HG03066 (cell line): ENCODE data around the gene SEL1L3.

ENCODE experiments used
- ATAC-seq: cut with Tn5 transposase; IDR thresholded peaks from one replicate; pipeline ENCODE4 v1.9.1; 2021; ENCODE audit warnings: low read depth; ENCODE audit not compliant: unreplicated experiment

Gene SEL1L3

DNA sequence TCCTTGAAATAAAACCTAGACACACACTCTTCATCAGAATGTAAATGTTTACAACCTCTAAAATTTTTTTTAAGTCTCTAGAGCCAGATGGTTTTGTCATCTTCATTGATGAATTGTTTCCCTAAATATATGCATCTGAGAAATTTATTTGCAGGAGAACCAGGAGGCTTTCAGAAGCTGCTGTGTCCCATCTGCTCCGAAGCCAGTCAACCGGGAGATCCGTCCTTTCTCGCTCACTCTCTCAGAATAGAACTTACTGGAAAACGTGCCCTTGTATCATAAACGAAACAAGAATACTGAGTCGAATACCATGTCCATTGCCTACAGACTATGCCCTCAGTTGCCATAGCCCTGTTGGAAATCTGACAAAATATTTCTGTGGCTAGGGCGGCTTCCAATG lies 103.7 kb downstream of the SEL1L3 start:
- ATAC-seq = no peak

DNA sequence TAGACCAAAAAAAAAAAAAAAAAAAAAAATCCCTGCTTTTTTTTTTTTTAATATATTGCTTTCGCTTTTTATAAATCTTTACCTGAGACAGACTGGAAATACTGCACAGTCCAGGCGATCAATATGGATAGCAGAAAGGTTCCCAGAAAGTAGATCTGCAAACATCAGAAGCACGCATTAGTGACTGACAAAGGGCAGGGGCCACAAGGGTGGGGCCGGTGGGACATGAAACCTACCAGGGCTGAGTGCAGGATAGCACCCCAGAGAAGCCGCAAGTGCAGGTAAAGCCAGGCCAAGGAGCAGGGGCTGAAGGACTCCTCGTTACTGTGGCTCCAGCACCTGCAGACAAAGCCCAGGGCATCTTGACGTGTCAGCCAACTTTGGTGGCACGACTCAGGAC lies 105.3 kb downstream of the SEL1L3 start:
- ATAC-seq = no peak

- ATAC-seq = no peak
Measured at GRCh38 chr4:25756503-25756902, 106.3 kb downstream of the SEL1L3 start.

- no peak for ATAC-seq
Measured at GRCh38 chr4:25755911-25756310, 106.9 kb downstream of the SEL1L3 start.

- no peak for ATAC-seq
Measured at GRCh38 chr4:25753239-25753638, 109.5 kb downstream of the SEL1L3 start.

GRCh38 chr4:25750874-25751273 lies 111.9 kb downstream of the SEL1L3 start:
- no peak for ATAC-seq

GRCh38 chr4:25749150-25749794 lies 113.5 kb downstream of the SEL1L3 start:
- ATAC-seq = no peak

GRCh38 chr4:25743971-25744370 lies 118.8 kb downstream of the SEL1L3 start:
- ATAC-seq = no peak

GRCh38 chr4:25729564-25729963 lies 133.2 kb downstream of the SEL1L3 start:
- ATAC-seq = no peak

- ATAC-seq = no peak
Measured at GRCh38 chr4:25728886-25729285, 133.9 kb downstream of the SEL1L3 start.

DNA sequence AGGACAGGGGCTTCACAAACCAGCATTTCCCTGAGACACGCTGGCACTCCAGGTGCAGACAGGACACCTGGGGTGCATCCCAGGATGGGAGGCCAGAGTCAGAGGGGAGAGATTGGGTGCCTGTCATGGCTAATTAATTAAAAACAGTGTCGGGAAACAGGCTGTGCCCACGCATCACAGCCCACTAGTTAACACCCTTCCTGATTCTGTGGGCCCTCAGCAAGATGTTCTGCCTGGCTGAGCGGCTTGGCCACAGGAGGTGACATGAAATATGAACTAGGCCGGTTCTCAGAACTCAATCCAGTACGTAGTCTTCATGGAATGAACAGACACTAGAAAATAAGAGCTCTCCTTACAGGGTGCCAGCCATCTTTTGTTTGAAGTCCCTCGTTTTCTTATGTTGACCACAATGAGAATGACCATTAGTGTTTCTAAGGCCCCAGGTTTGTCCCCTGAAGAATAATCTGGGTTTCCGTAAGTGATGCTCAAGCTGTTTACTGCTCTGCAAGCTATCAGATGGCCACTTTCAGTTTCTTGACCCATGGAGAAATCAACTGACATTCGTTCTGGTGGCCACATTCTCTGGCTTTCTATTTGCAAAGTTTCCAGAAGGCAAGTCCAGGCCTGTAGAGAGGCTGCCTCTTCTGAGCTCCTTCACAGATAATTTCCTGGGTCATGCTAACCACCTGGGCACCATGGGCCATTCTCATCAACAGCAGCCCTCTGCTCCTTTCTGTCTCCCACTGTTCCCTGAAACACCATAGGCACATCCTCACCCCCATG lies 134.9 kb downstream of the SEL1L3 start:
- no peak for ATAC-seq

- ATAC-seq = no peak
Measured at GRCh38 chr4:25725870-25726269, 136.9 kb downstream of the SEL1L3 start.

DNA sequence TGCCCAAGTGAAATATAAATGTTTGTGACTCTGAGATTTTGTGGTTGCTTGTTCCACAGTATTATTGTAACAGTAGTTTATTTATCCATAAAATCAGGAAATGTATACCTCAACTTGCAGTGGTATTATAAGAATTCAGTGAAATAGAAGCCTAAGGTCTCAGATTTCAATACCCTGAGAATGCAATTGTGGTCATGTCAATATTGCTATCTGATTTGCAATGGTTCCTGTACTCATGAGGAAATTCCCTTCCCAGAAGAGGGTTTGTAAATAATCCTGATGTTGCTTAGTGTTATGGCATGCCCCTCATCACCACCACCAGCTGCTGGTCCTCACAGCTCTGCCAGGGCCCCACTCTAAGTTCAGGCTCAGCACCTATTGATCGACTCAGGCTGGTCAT lies 139.4 kb downstream of the SEL1L3 start:
- ATAC-seq = no peak

- no peak for ATAC-seq
Measured at GRCh38 chr4:25722964-25723363, 139.8 kb downstream of the SEL1L3 start.

GRCh38 chr4:25713812-25714211 lies 149.0 kb downstream of the SEL1L3 start:
- no peak for ATAC-seq

- ATAC-seq = no peak
Measured at GRCh38 chr4:25712611-25713010, 150.2 kb downstream of the SEL1L3 start.

DNA sequence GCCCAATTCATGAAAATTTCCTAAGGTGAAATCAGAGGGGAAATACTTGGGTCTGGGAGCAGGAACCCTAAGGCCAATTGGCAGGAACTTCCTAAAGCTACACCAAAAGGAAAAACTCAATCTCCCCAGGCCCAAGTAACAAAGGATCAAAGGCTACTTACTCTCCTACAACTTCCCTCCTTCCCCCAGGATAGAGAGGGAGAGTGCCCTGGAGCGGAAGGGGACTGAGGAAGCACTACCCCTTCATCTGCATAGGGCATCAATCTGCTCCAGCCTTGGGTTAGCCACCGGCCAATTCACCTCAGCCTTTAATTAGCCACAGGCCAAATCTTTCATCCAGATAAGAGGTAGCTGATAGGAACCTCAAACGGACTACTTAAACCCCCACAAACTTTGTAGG lies 152.2 kb downstream of the SEL1L3 start:
- ATAC-seq = no peak

DNA sequence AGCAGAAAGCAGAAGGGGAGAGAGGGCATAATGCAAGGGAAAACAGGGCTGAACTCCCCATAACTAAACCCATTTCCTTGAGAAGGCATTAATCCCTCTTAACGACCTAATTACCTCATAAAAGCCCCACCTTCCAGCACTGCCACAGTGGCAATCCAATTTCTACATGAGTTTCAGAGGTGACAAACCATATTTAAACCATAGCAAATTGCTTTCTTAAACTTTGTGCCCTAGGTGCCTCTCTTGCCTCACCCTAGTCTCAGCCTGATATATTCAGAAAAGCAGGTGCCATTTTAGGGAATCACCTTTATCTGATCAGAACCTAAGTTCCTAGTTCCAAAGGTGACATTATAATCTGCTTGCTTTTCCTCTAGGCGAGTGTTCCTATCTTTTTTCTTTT lies 158.3 kb downstream of the SEL1L3 start:
- no peak for ATAC-seq

DNA sequence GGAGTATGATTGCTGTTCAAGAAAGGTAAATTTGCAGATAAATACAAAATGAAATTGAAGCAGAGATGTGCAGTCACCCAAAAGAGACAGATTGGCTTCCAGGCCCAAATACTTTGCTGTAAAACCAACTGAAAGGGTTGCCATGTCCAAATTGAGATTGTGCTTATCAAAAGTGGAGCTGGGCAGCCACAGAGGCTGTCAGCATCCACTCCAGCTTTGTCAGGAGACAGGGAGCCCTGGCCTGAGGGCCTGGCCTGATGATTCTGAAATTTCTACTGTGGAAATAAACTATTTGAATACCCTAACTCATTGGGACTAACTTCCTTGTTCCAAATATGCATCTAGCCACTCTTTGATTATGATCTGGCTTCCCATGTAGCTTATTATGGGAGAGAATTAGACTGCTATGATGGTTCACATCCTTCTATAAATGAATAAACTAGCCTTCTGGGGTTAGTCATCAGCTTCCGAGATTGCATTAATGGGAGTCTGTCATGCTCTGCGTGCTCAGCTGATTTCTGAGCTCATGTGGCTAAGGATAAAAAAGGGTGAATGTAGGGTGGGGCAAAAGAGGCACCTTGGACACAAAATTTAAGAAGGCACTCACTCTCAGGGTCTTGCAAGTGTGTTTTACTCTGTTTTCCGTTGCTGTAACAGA lies 158.9 kb downstream of the SEL1L3 start:
- no peak for ATAC-seq

DNA sequence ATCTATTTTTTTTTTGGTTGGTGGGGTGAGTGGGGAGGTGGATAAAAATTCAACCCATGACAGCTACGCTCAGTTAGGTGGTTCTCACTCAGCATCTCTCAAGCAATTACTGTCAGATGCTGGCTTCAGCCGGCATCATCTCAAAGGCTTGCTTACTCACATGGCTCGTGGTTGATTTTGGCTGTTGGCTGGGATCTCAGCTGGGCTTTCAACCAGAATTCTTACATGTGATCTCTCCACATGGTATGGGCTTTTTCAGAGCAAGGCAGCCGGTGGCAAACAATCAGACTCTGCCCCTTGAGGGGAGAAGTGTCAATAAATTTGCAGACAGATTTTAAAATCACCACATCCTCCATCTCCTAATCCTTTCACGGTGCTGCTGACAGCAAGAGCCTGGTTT lies 159.9 kb downstream of the SEL1L3 start:
- ATAC-seq = no peak

DNA sequence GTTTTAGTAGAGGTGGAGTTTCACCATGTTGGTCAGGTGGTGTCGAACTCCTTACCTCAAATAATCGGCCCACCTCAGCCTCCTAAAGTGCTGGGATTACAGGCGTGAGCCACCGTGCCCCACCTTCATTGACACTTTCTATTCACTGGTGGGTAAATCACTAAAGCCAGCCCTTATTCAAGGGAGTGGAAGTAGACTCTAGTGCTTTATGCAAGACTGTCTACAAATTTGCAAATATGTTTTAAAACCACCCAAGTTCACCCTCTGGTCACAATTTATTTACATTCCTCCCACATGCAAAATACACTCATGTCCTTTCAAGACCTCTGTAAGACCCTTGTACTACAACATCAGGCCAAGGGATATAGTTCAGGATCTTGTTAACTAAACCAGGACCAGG lies 162.1 kb downstream of the SEL1L3 start:
- ATAC-seq = no peak

DNA sequence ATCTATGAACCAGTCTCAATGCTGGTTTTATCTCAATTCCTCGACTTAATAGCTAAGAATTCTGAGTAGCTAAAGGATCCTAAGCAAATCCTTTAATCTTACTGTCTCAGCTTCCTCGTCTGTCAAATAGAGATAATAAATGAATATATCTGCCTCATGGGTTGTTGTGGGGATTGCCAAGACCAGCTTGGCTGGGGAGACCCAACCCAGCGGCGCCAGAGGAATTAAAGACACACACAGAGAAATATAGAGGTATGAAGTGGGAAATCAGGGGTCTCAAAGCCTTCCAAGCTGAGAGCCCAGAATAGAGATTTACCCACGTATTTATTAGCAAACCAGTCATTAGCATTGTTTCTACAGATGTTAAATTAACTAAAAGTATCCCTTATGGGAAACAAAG lies 165.3 kb downstream of the SEL1L3 start:
- no peak for ATAC-seq
